Stimulated activated CD4-positive, alpha-beta T cell treated with anti-CD3 and anti-CD28 coated beads, Interleukin-2, amount 100 ng/mL, for 4 hours (primary cell): Measurements from ENCODE around the gene VPS33A.
"Not testable (repeated sequence)": the region's sequence is repeated elsewhere in the genome, so short reads cannot be mapped to it uniquely, and the experiment has no call there.

Experiments
- DNase-seq: peaks from one replicate; pipeline ENCODE4 v3.0.0-alpha.2; 2020; ENCODE audit warnings: low read depth

The VPS33A gene

GRCh38 chr12:122266230-122266901 is at the start of gene VPS33A:
Gene VPS33A (minus strand): TSS chr12:122266494. CDS start chr12:122266408, 86 bp downstream.
- DNase-seq = peak; percentile 87

GRCh38 chr12:122312926-122313325 is 46.6 kb upstream of the VPS33A start:
- DNase-seq = no peak

DNA sequence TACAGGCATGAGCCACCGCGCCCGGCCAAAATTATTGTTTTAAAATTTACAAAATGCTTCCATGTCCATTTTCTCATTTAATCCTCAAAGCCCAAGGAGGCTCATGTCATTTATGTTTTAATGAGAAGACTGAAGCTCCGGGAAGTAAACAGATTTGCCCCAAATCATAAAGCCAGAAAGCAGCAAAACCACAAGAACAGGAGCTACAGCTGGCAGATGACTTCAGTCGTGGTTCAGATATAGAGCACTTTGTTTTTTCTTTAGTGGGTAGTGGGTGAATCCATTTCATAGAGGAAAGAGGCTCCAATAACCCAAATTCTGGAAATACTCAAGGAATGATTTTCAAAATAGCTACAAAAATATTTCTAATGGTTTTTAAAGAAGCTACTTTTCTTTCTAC is 45.4 kb upstream of the VPS33A start:
- DNase-seq = no peak

DNA sequence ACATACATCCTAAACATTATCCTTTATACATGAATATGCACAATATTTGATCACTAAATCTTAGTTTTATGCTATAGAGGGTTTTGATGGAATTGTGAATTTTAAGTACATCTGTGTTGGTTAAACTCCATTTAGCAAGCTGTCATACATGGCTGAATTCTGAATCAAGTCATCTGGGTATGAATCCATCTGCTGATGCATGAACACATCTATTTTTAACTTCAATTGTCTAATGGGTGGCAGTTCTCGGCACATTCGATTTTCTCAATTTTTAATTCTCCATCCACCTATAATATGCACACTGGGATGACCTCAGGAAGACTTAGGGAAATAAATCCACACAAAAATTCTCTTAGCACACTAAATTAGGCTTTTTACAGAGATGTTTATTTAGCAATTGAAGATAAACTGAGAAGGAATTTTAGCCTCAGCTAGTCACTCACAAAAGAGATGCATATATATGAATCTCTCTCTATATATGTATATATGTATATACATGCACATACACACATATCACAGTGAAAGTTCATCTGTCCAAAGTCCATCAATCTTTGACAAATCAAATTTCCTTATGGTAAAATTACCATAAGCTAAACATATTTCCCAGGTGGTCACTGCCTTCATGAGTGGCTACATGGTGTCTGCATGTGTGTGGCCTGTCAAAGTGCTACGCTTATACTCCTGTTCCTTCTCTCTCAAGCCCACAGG is 44.5 kb upstream of the VPS33A start:
- DNase-seq = no peak

DNA sequence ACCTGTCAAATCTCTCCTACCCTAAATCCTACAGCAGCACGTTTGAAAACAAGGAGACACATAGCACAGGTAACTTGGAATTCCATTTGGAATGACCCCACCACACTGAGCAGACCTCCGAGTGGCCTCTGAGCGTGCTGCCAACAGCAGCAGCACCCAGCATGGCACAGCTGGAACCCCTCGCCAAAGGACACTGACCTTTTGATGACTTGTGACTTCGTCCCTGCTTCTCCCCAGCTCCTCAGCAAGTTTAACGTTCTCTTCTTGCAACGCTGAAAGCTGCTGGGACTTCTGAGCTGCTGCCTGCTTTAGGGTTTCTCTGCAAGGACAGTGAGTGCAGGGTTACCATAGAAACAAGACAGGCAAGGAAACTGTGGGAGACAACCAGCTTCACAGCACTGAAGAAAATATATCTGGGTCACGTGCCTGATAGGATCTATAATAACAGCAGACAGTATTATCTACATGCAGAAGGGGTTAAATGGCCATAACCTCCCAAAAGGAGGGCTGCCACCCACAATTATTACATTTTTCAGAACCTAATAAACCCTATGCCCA is 43.3 kb upstream of the VPS33A start:
- no peak for DNase-seq

GRCh38 chr12:122308811-122309210 is 42.5 kb upstream of the VPS33A start:
- DNase-seq = no peak

GRCh38 chr12:122306407-122306806 is 40.1 kb upstream of the VPS33A start:
- no peak for DNase-seq

DNA sequence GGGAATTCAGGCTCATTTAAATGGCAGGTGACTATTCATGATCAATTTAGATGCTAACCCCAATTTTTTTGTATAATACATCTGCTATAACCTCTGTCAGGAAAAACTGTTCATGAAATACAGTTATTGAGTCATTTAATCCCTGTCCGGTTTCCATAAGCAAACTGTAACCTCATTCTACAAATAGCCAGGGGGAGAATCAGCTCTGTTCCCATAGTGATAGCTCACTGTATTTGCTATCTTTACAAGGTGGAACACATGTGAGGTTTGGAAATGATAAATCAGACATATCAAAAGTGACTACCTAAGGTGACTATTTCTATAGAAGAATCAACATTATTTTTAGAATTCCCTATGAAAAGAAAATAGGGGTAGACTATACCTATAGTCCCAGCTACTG is 38.6 kb upstream of the VPS33A start:
- no peak for DNase-seq

DNA sequence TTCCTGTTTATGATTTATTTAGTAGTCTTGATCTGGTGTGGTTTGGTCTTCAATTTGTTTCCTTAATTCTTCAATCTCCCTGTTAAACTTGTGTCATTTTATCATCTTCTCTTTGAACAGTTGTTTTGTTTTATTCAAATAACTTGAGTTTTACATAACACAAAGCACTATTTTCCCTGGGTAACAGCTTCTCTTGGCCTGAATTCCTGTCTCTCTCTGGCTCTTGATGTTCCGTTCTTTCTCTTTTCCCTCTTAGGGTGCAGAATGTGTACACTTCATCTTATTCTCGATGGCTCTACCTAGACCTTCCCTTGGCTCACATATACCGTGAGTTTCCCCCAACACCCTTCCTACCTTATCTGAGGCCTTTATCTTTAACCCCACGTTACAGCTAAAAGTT is 36.8 kb upstream of the VPS33A start:
- DNase-seq = no peak

- DNase-seq = no peak
Observed at GRCh38 chr12:122298071-122298748, 31.9 kb upstream of the VPS33A start.

DNA sequence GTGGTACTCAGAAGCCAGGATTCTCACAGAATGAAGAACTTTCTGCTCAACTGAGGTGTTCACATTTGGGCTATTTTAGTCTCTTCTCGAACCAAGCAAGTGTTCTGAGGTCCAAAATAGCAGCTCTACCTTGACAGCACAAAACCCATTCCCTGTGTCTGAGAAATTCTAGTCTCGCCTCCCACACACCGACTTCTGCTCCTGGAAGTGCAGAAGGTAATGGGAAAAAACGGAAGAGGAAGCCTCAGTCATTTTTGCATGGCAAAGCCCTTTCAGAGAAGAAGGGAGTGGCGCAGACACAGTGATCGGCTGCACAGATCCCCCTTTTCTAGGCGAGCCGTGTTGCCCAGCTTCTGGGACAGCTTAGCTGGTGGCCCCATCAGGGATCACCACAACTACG is 31.2 kb upstream of the VPS33A start:
- no peak for DNase-seq

DNA sequence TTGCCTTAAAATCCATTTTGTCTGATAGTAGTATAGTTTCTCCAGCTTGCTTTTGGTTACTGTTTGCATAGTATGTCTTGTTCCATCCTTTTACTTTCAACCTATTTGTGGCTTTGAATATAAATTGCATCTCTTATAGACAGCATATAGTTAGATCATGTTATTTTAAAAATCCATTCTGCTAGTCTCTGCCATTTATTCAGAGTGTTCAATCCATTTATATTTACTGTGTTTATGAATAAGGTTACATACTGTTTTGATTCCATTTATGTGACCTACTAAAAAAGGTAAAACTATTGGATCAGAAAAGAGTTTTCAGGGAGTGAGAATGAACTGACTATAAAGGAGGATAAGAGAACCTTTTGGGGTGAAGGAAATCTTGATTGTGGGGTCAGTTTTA is 29.6 kb upstream of the VPS33A start:
- DNase-seq = no peak

DNA sequence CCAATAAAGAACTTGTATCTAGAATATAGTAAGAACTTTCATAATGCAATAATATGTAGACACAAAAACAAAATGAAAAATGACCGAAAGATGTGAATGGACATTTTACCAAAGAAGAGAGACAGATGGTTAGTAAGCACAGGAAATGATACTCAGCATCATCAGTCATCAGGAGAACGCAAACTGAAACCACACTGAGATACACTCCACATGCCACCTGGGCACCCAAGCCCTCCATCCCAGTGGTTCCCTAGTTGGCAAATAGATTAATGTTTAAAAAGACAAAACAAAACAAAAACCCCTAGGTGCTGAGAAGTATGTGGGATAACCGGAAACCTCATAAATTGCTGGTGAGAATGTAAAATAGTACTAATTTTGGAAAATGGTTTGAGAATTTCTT is 26.8 kb upstream of the VPS33A start:
- DNase-seq = no peak

- no peak for DNase-seq
Observed at GRCh38 chr12:122291431-122291830, 25.1 kb upstream of the VPS33A start.

GRCh38 chr12:122283680-122284079 is 17.4 kb upstream of the VPS33A start:
- no peak for DNase-seq

- no peak for DNase-seq
Observed at GRCh38 chr12:122282061-122282460, 15.8 kb upstream of the VPS33A start.

- no peak for DNase-seq
Observed at GRCh38 chr12:122276242-122276641, 9.9 kb upstream of the VPS33A start.

GRCh38 chr12:122275459-122275858 is 9.2 kb upstream of the VPS33A start:
- no peak for DNase-seq

- peak; percentile 25 for DNase-seq
Observed at GRCh38 chr12:122265886-122266229, 436 bp downstream of the VPS33A start.

DNA sequence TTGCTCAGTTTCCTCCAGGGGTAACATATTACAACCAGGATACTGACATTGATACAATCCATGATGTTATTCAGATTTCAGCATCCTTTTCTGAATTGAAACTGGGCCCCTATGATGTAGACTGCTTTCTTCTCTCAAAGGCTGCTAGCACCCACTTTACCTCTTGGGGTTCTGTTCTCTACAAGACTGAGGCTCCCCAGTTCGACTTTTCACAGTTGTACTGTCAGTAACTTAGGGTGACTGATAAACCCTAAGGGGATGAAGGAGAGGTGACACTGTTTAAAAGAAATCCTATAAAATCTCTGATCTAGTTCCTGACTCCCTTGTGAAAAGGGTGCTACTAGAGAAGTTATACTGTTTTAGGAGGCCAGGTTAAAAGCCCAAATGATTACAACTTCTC is 818 bp downstream of the VPS33A start:
- DNase-seq = no peak

- DNase-seq = not testable (repeated sequence)
Observed at GRCh38 chr12:122260735-122261134, 5.6 kb downstream of the VPS33A start.

- DNase-seq = not testable (repeated sequence)
Observed at GRCh38 chr12:122258939-122259338, 7.4 kb downstream of the VPS33A start.

DNA sequence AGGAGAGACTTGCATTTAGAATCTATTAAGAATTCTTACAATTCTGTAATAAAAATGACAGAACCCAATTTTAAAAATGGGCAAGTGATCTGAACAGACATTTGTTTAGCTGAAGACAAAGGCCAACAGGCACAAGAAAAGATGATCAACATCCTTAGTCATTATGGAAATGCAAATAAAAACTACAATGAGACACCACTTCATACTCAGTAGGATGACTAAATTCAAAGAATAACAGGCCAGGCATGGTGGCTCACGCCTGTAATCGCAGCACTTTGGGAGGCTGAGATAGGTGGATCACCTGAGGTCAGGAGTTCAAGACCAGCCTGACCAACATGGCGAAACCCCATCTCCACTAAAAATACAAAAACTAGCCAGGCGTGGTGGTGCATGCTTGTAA is 7.8 kb downstream of the VPS33A start:
- not testable (repeated sequence) for DNase-seq
